NOMO-1 treated with DMSO at 0.1 percent for 48 hours (cell line): ENCODE results near the gene SLC6A19.

Source experiments
- DNase-seq: peaks from one replicate; lab custom pipeline; 2025; ENCODE audit not compliant: unreplicated experiment; lab: John Stamatoyannopoulos, UW

The SLC6A19 gene

GRCh38 chr5:1241509-1242080 is 40.2 kb downstream of the SLC6A19 start:
- no peak for DNase-seq

GRCh38 chr5:1242733-1243486 is 41.5 kb downstream of the SLC6A19 start:
- DNase-seq: no peak

GRCh38 chr5:1243487-1244130 is 42.2 kb downstream of the SLC6A19 start:
- DNase-seq: no peak

- no peak for DNase-seq
Observed at GRCh38 chr5:1244255-1244654, 42.9 kb downstream of the SLC6A19 start.

- no peak for DNase-seq
Observed at GRCh38 chr5:1244976-1245375, 43.6 kb downstream of the SLC6A19 start.

GRCh38 chr5:1245905-1246576 is 44.6 kb downstream of the SLC6A19 start:
- DNase-seq: no peak

- no peak for DNase-seq
Observed at GRCh38 chr5:1246711-1247431, 45.5 kb downstream of the SLC6A19 start.

- no peak for DNase-seq
Observed at GRCh38 chr5:1247811-1248210, 46.4 kb downstream of the SLC6A19 start.

- DNase-seq: no peak
Observed at GRCh38 chr5:1249366-1250280, 48.2 kb downstream of the SLC6A19 start.

GRCh38 chr5:1251678-1252580 is 50.5 kb downstream of the SLC6A19 start:
- DNase-seq: no peak

- no peak for DNase-seq
Observed at GRCh38 chr5:1252681-1253080, 51.3 kb downstream of the SLC6A19 start.

- DNase-seq: no peak
Observed at GRCh38 chr5:1253456-1254105, 52.2 kb downstream of the SLC6A19 start.

- DNase-seq: no peak
Observed at GRCh38 chr5:1254196-1254595, 52.8 kb downstream of the SLC6A19 start.

- DNase-seq: no peak
Observed at GRCh38 chr5:1255081-1255561, 53.7 kb downstream of the SLC6A19 start.

GRCh38 chr5:1256776-1257175 is 55.4 kb downstream of the SLC6A19 start:
- no peak for DNase-seq

GRCh38 chr5:1257363-1257762 is 56.0 kb downstream of the SLC6A19 start:
- DNase-seq: no peak

GRCh38 chr5:1257841-1258240 is 56.4 kb downstream of the SLC6A19 start:
- DNase-seq: no peak

- no peak for DNase-seq
Observed at GRCh38 chr5:1259806-1260480, 58.5 kb downstream of the SLC6A19 start.
